ENCODE results near the gene IL18. TPM values are rescaled to one million over a fixed set of nuclear protein-coding genes. Genes with fewer than 3 reads are reported as not detected.
"Not testable (repeated sequence)": the region's sequence is repeated elsewhere in the genome, so short reads cannot be mapped to it uniquely, and the experiment has no call there.

IL18 gene
- total and polyA plus RNA-seq, 2 of the 8 experiments (the other 6 are each of a cell fraction or from before 2014, with no cell fraction given) = 0.29 to 0.84 TPM

DNA sequence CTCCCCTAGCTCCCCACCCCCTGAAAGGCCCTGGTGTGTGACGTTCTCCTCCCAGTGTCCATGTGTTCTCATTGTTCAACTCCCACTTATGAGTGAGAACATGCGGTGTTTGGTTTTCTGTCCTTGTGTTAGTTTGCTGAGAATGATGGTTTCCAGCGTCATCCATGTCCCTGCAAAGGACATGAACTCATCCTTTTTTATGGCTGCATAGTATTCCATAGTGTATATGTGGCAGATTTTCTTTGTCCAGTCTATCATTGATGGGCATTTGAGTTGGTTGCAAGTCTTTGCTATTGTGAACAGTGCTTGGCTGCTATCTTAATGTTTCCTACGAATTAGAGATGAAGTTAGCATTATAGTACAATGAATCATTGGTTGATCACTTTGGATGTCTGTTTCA is 35.2 kb upstream of the IL18 start:
- not testable (repeated sequence) for H2BK5ac ChIP-seq (ENCODE audit: low read depth, low read length)

More for the DNA sequence above, 35.2 kb upstream of the IL18 start:
- H2AK5ac ChIP-seq (ENCODE audit: low read depth, low read length); H2BK15ac ChIP-seq (ENCODE audit: low read length); H3K4me1 ChIP-seq (replicated peaks in 1 of 4; ENCODE audit: control insufficient read depth in 3 of 4, insufficient read depth in 4 of 4, low read length in 3 of 4); H3K79me1 ChIP-seq (ENCODE audit: low read depth, low read length); H3K23me2 ChIP-seq (ENCODE audit: low read depth, low read length); POLR2A ChIA-PET (ENCODE audit: partially characterized antibody); H3K18ac ChIP-seq (ENCODE audit: extremely low read depth, low read length); H2BK12ac ChIP-seq (ENCODE audit: low read depth, low read length); H3K4ac ChIP-seq (replicated peaks; ENCODE audit: insufficient read length, low read depth, low read length); FAIRE-seq; H2BK20ac ChIP-seq (ENCODE audit: low read length); H3K14ac ChIP-seq (ENCODE audit: insufficient read length); H3K9ac ChIP-seq (replicated peaks in 1 of 4; ENCODE audit: extremely low read depth in 1 of 4, low read depth in 3 of 4, low read length in 3 of 4); H4K20me1 ChIP-seq (replicated peaks in 1 of 2; ENCODE audit: control insufficient read depth in 1 of 2, insufficient read depth in 2 of 2, low read length in 2 of 2); DNase-seq (ENCODE audit: low read depth in 1 of 2, low spot score in 2 of 2); H4K91ac ChIP-seq (replicated peaks; ENCODE audit: insufficient read length, low read length); H2AFZ ChIP-seq (ENCODE audit: low read length); H3K56ac ChIP-seq (replicated peaks; ENCODE audit: insufficient read length, low read depth, low read length); H3K4me3 ChIP-seq (ENCODE audit: extremely low read depth in 1 of 4, insufficient read depth in 2 of 4, low read depth in 3 of 4, low read length in 4 of 4); H4K5ac ChIP-seq (ENCODE audit: insufficient read length, low read depth, low read length); H2BK120ac ChIP-seq (replicated peaks; ENCODE audit: low read depth, low read length); H3K27me3 ChIP-seq (replicated peaks in 1 of 4; ENCODE audit: control insufficient read depth in 3 of 4, extremely low read depth in 1 of 4, insufficient read depth in 3 of 4, low read length in 3 of 4); H3K9me3 ChIP-seq (ENCODE audit: insufficient read depth in 2 of 2, low read depth in 1 of 2, low read length in 1 of 2); H3K4me2 ChIP-seq (ENCODE audit: insufficient read depth in 1 of 2, low read depth in 2 of 2, low read length in 2 of 2); H3K79me2 ChIP-seq (ENCODE audit: control insufficient read depth in 1 of 2, insufficient read depth in 2 of 2, low read length in 2 of 2); H3K23ac ChIP-seq (ENCODE audit: insufficient read length); H3K36me3 ChIP-seq (ENCODE audit: control insufficient read depth in 2 of 4, insufficient read depth in 4 of 4, low read length in 3 of 4); H3K27ac ChIP-seq (ENCODE audit: low read depth, low read length); H4K8ac ChIP-seq (ENCODE audit: extremely low read depth, insufficient read depth, low read length): not testable (repeated sequence)
- 81% methylated on average over 4 of the region's 4 CpGs; no CpG with 5 or more reads in 1 of the 2 experiments for WGBS, 2 experiments (ENCODE audit: extremely low coverage in 1 of 2, insufficient coverage in 1 of 2, insufficient read length in 1 of 2, insufficient replicate concordance in 2 of 2, low coverage in 1 of 2, low lambda C conversion rate in 2 of 2, missing lambda C conversion rate in 1 of 2)
- CTCF ChIA-PET (ENCODE audit: partially characterized antibody) = interaction anchor here (0.6 to 0.8 kb wide), 2 partner anchors 24 to 665 kb away, joined by 3 read pairs; partner anchors contain the start of gene BCO2

Data from H1 (cell line).